ENCODE data around the gene FXN.
"Not testable (repeated sequence)": the region's sequence is repeated elsewhere in the genome, so short reads cannot be mapped to it uniquely, and the experiment has no call there.

FXN gene

GRCh38 chr9:69044240-69045219 is 9.0 kb downstream of the FXN start:
- H3K36me3 ChIP-seq (ENCODE audit: control insufficient read depth in 1 of 2, insufficient read depth in 2 of 2, low read length in 2 of 2), result peaks cover 0 to 27% of the 10 kb centered on the region in 2 donors
- H3K4me3 ChIP-seq (ENCODE audit: low read depth in 1 of 2, low read length in 2 of 2), result no peak overlapping the region
- no peak overlapping the region for H3K27ac ChIP-seq (ENCODE audit: low read depth, low read length)
- H3K9ac ChIP-seq (ENCODE audit: low read depth in 1 of 2, low read length in 2 of 2), result no peak overlapping the region
- H3K27me3 ChIP-seq (ENCODE audit: control insufficient read depth in 1 of 2, insufficient read depth in 2 of 2, low read length in 2 of 2), result no peaks in the 10 kb centered on the region
- H3K9me3 ChIP-seq (ENCODE audit: control insufficient read depth in 1 of 2, low read length in 2 of 2), result no peaks in the 10 kb centered on the region
- peaks cover 5 to 7% of the 10 kb centered on the region in 2 donors for H3K4me1 ChIP-seq (ENCODE audit: control insufficient read depth in 1 of 2, insufficient read depth in 2 of 2, low read length in 2 of 2)

GRCh38 chr9:69045821-69046220 is 10.3 kb downstream of the FXN start:
- Histone ChIP-seq H3K4me3 (ENCODE audit: low read depth in 1 of 2, low read length in 2 of 2) (no peak overlapping the region), H3K9me3 (ENCODE audit: control insufficient read depth in 1 of 2, low read length in 2 of 2) (no peaks in the 10 kb centered on the region), H3K27me3 (ENCODE audit: control insufficient read depth in 1 of 2, insufficient read depth in 2 of 2, low read length in 2 of 2) (no peaks in the 10 kb centered on the region), H3K36me3 (ENCODE audit: control insufficient read depth in 1 of 2, insufficient read depth in 2 of 2, low read length in 2 of 2) (peaks cover 0 to 27% of the 10 kb centered on the region in 2 donors), H3K4me1 (ENCODE audit: control insufficient read depth in 1 of 2, insufficient read depth in 2 of 2, low read length in 2 of 2) (peaks cover 5 to 7% of the 10 kb centered on the region in 2 donors), H3K27ac (ENCODE audit: low read depth, low read length) (no peak overlapping the region), H3K9ac (ENCODE audit: low read depth in 1 of 2, low read length in 2 of 2) (no peak overlapping the region)

DNA sequence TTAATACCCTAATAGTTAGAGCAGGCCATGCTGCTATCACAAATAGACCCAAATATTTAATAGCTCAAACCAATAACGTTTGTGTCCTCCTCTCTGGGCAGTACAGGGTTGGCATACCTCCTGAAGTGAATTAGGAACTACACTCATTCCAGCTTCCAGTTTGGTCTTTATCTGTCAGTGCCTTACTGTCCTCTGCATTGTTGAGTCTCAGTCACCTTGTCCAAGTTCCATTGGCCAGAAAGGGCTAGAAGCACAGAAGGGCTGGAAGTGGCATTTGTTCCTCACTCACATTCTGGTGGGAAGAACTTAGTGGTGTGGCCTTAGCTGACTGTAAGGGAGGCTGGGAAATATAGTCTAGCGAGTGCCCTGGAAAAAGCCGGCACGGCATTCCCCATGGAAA is 11.2 kb downstream of the FXN start:
- no peaks in the 10 kb centered on the region for H3K27me3 ChIP-seq (ENCODE audit: control insufficient read depth in 1 of 2, insufficient read depth in 2 of 2, low read length in 2 of 2)
- peaks cover 5 to 7% of the 10 kb centered on the region in 2 donors for H3K4me1 ChIP-seq (ENCODE audit: control insufficient read depth in 1 of 2, insufficient read depth in 2 of 2, low read length in 2 of 2)
- H3K36me3 ChIP-seq (ENCODE audit: control insufficient read depth in 1 of 2, insufficient read depth in 2 of 2, low read length in 2 of 2), result peaks cover 0 to 27% of the 10 kb centered on the region in 2 donors
- no peak overlapping the region for H3K4me3 ChIP-seq (ENCODE audit: low read depth in 1 of 2, low read length in 2 of 2)
- H3K9ac ChIP-seq (ENCODE audit: low read depth in 1 of 2, low read length in 2 of 2), result no peak overlapping the region
- no peaks in the 10 kb centered on the region for H3K9me3 ChIP-seq (ENCODE audit: control insufficient read depth in 1 of 2, low read length in 2 of 2)
- no peak overlapping the region for H3K27ac ChIP-seq (ENCODE audit: low read depth, low read length)

GRCh38 chr9:69047371-69047770 is 11.8 kb downstream of the FXN start:
- no peaks in the 10 kb centered on the region for H3K27me3 ChIP-seq (ENCODE audit: control insufficient read depth in 1 of 2, insufficient read depth in 2 of 2, low read length in 2 of 2)
- no peak overlapping the region for H3K27ac ChIP-seq (ENCODE audit: low read depth, low read length)
- H3K4me3 ChIP-seq (ENCODE audit: low read depth in 1 of 2, low read length in 2 of 2), result no peak overlapping the region
- H3K4me1 ChIP-seq (ENCODE audit: control insufficient read depth in 1 of 2, insufficient read depth in 2 of 2, low read length in 2 of 2), result peaks cover 5 to 7% of the 10 kb centered on the region in 2 donors
- H3K9me3 ChIP-seq (ENCODE audit: control insufficient read depth in 1 of 2, low read length in 2 of 2), result no peaks in the 10 kb centered on the region
- H3K9ac ChIP-seq (ENCODE audit: low read depth in 1 of 2, low read length in 2 of 2), result no peak overlapping the region
- peaks cover 0 to 27% of the 10 kb centered on the region in 2 donors for H3K36me3 ChIP-seq (ENCODE audit: control insufficient read depth in 1 of 2, insufficient read depth in 2 of 2, low read length in 2 of 2)

DNA sequence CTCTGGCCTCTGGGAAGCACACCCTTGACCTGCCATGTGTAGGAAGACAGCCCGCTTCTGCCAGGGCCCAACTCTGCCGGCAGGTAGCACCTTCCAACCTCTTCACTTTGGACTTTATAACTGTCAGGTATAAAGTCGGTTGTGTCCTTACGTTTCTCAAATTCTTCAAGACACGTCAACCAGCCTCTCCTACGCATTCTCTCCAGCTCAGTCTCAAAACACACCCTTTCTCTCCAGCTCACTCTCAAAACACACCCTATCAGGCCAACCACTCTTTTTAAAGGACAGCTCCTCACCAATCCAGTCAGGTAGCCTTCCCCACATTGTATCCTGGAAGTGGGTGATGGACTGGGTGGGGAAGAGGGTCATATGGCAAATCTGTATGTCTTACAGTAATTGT is 13.5 kb downstream of the FXN start:
- Histone ChIP-seq H3K9ac (ENCODE audit: low read depth in 1 of 2, low read length in 2 of 2) (no peak overlapping the region), H3K4me1 (ENCODE audit: control insufficient read depth in 1 of 2, insufficient read depth in 2 of 2, low read length in 2 of 2) (peaks cover 5 to 7% of the 10 kb centered on the region in 2 donors), H3K9me3 (ENCODE audit: control insufficient read depth in 1 of 2, low read length in 2 of 2) (no peaks in the 10 kb centered on the region), H3K4me3 (ENCODE audit: low read depth in 1 of 2, low read length in 2 of 2) (no peak overlapping the region), H3K27ac (ENCODE audit: low read depth, low read length) (no peak overlapping the region), H3K27me3 (ENCODE audit: control insufficient read depth in 1 of 2, insufficient read depth in 2 of 2, low read length in 2 of 2) (no peaks in the 10 kb centered on the region), H3K36me3 (ENCODE audit: control insufficient read depth in 1 of 2, insufficient read depth in 2 of 2, low read length in 2 of 2) (peaks cover 5 to 30% of the 10 kb centered on the region in 2 donors)

- H3K27ac ChIP-seq (ENCODE audit: low read depth, low read length); H3K9ac ChIP-seq (ENCODE audit: low read depth in 1 of 2, low read length in 2 of 2); H3K4me3 ChIP-seq (ENCODE audit: low read depth in 1 of 2, low read length in 2 of 2); H3K4me1 ChIP-seq (ENCODE audit: control insufficient read depth in 1 of 2, insufficient read depth in 2 of 2, low read length in 2 of 2); H3K9me3 ChIP-seq (ENCODE audit: control insufficient read depth in 1 of 2, low read length in 2 of 2); H3K27me3 ChIP-seq (ENCODE audit: control insufficient read depth in 1 of 2, insufficient read depth in 2 of 2, low read length in 2 of 2): not testable (repeated sequence)
- peaks cover 5 to 30% of the 10 kb centered on the region in 2 donors for H3K36me3 ChIP-seq (ENCODE audit: control insufficient read depth in 1 of 2, insufficient read depth in 2 of 2, low read length in 2 of 2)
Observed at GRCh38 chr9:69050936-69051335, 15.4 kb downstream of the FXN start.

DNA sequence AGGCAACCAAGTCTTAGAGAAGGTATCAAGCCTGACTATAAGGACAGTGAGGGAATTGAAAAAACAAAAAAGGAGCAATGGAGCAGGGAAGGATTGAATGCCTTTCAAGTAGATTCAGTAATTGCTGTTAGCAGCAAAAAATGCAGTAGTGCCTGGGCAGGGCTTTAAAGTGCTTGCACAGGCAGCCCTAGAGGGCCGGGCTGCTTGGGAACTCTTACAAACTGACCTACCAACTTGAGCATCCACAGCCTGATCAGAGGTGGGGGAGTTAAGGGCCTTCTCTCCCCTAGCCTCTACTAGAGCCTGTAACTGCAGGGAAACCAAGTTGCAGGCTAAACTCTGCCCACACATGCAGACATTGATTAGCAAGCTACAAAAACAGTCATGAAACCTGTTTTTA is 19.4 kb downstream of the FXN start:
- Histone ChIP-seq H3K27me3 (ENCODE audit: control insufficient read depth in 1 of 2, insufficient read depth in 2 of 2, low read length in 2 of 2) (no peaks in the 10 kb centered on the region), H3K9ac (ENCODE audit: low read depth in 1 of 2, low read length in 2 of 2) (no peak overlapping the region), H3K9me3 (ENCODE audit: control insufficient read depth in 1 of 2, low read length in 2 of 2) (no peaks in the 10 kb centered on the region), H3K4me3 (ENCODE audit: low read depth in 1 of 2, low read length in 2 of 2) (no peak overlapping the region), H3K4me1 (ENCODE audit: control insufficient read depth in 1 of 2, insufficient read depth in 2 of 2, low read length in 2 of 2) (no peaks in the 10 kb centered on the region), H3K36me3 (ENCODE audit: control insufficient read depth in 1 of 2, insufficient read depth in 2 of 2, low read length in 2 of 2) (peaks cover 5 to 18% of the 10 kb centered on the region in 2 donors), H3K27ac (ENCODE audit: low read depth, low read length) (no peak overlapping the region)

DNA sequence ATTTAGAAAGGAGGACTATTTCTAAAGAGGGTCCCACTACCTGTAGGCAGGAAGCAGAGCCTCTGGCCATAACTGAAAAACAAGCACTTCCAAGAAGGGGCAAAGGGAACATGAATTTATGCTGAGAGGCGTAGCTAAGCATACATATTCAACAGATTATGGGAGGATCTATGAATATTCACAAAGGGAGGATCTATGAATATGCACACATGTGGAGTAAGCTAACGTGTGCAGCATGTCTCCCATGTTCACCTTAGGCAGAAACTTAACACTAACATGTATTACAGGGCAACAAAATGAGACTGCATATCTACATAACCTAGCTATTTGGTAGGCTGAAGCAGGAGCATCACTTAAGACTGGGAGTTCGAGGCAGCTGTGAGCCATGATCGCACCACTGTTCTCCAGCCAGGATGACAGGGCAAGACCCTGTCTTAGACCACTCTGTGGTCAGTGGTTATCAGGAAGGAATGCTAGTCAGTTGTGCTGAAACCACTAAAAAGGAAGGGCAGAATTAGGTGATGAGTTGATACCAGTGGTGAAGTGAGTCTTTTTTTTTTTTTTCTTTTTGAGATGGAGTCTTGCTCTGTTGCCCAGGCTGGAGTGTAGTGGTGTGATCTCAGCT is 20.8 kb downstream of the FXN start:
- Histone ChIP-seq H3K9ac (ENCODE audit: low read depth in 1 of 2, low read length in 2 of 2) (no peak overlapping the region), H3K4me3 (ENCODE audit: low read depth in 1 of 2, low read length in 2 of 2) (no peak overlapping the region), H3K36me3 (ENCODE audit: control insufficient read depth in 1 of 2, insufficient read depth in 2 of 2, low read length in 2 of 2) (peaks cover 5 to 28% of the 10 kb centered on the region in 2 donors), H3K4me1 (ENCODE audit: control insufficient read depth in 1 of 2, insufficient read depth in 2 of 2, low read length in 2 of 2) (no peaks in the 10 kb centered on the region), H3K9me3 (ENCODE audit: control insufficient read depth in 1 of 2, low read length in 2 of 2) (no peaks in the 10 kb centered on the region), H3K27me3 (ENCODE audit: control insufficient read depth in 1 of 2, insufficient read depth in 2 of 2, low read length in 2 of 2) (no peaks in the 10 kb centered on the region), H3K27ac (ENCODE audit: low read depth, low read length) (no peak overlapping the region)

- no peaks in the 10 kb centered on the region for H3K27me3 ChIP-seq (ENCODE audit: control insufficient read depth in 1 of 2, insufficient read depth in 2 of 2, low read length in 2 of 2)
- H3K36me3 ChIP-seq (ENCODE audit: control insufficient read depth in 1 of 2, insufficient read depth in 2 of 2, low read length in 2 of 2), result peaks cover 5 to 28% of the 10 kb centered on the region in 2 donors
- H3K4me3 ChIP-seq (ENCODE audit: low read depth in 1 of 2, low read length in 2 of 2), result no peak overlapping the region
- H3K9ac ChIP-seq (ENCODE audit: low read depth in 1 of 2, low read length in 2 of 2), result no peak overlapping the region
- no peak overlapping the region for H3K27ac ChIP-seq (ENCODE audit: low read depth, low read length)
- no peaks in the 10 kb centered on the region for H3K9me3 ChIP-seq (ENCODE audit: control insufficient read depth in 1 of 2, low read length in 2 of 2)
- H3K4me1 ChIP-seq (ENCODE audit: control insufficient read depth in 1 of 2, insufficient read depth in 2 of 2, low read length in 2 of 2), result no peaks in the 10 kb centered on the region
Observed at GRCh38 chr9:69058101-69058500, 22.5 kb downstream of the FXN start.

DNA sequence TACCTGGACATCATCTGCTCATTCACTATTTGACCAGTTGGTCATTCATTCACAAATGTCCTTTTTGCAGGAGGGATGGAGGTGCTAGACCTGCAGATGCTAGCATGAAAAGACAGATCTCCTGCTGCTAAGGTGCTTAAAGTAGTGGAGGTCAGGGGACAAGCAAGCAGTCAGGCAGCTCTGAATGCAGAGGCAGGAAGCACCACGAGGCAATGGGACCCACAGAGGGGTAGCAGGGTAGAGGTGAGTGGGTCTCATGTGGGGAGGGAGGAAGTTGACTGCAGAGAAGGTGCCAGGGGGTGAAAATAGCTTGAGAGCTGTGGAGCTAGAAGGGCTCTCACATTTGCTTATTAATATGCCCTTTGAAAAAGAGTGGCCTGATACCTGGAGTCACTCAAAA is 25.2 kb downstream of the FXN start:
- Histone ChIP-seq H3K9ac (ENCODE audit: low read depth in 1 of 2, low read length in 2 of 2) (no peak overlapping the region), H3K4me1 (ENCODE audit: control insufficient read depth in 1 of 2, insufficient read depth in 2 of 2, low read length in 2 of 2) (no peaks in the 10 kb centered on the region), H3K36me3 (ENCODE audit: control insufficient read depth in 1 of 2, insufficient read depth in 2 of 2, low read length in 2 of 2) (peaks cover 0 to 28% of the 10 kb centered on the region in 2 donors), H3K27ac (ENCODE audit: low read depth, low read length) (no peak overlapping the region), H3K9me3 (ENCODE audit: control insufficient read depth in 1 of 2, low read length in 2 of 2) (no peaks in the 10 kb centered on the region), H3K4me3 (ENCODE audit: low read depth in 1 of 2, low read length in 2 of 2) (no peak overlapping the region), H3K27me3 (ENCODE audit: control insufficient read depth in 1 of 2, insufficient read depth in 2 of 2, low read length in 2 of 2) (no peaks in the 10 kb centered on the region)

Measured in duodenal mucosa (tissue), 2 donors.